ENCODE data around the gene CCDC28B.

- no peak for TF ChIP-seq POLR2AphosphoS5 (IDR thresholded peaks at IDR 0.05; ENCODE audit: low read depth, low read length)
- TF ChIP-seq REST (IDR thresholded peaks at IDR 0.05; ENCODE audit: insufficient read depth in 1 of 2, low read depth in 2 of 2, low read length in 2 of 2): no peak
These were observed 39.4 kb downstream of the CCDC28B start for GRCh38 chr1:32239790-32240139.

All from PFSK-1 (cell line).